ENCODE measurements around the gene LRRC56. TPM values are rescaled to one million over a fixed set of nuclear protein-coding genes. Genes with fewer than 3 reads are reported as not detected.

Gene LRRC56
- total and polyA plus RNA-seq, 9 of the 15 experiments (the other 6 are each of a cell fraction or from before 2014, with no cell fraction given) = 0.03 to 4.5 (median 1.0) TPM; not detected in 1

DNA sequence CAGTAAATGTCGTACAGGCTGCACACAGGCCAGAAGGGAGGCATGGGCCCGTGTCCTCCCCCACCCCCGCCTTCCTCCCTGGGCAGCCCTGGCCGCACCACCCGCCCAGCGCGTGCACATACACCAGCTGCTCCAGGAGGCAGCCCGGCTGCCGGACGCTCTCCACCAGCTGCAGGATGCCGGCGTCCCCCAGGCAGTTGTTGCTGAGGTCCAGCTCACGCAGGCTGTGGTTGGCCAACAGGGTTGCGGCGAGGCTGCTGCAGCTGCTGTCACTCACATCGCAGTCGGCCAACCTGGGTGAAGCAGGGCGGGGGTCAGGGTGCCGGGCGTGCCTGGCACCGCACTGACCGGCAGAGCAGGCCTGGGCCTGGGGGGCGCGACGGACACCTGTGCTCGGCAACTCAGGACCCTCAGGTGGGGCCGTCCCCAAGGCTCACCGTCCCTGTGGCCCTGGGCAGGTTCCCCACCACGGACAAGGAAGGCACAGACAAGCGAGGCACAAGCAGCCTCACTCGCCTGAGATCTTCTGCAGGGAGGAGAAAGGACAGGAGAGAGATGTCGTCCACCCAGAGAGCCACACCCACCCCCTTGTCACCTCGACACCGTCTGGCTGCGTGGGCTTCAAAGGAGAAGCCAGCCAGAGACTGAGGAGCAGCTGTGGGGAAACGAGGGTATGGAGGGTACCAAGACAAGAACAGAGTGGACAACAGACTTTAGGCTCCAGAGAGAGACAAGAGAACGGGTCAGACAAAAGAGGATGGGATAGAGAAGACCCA, 42.4 kb upstream of the LRRC56 start (continued):
- no peak for TF ChIP-seq MTA2 (IDR thresholded peaks at IDR 0.05; ENCODE audit: low read depth)
- TF ChIP-seq NCOA1 (IDR thresholded peaks at IDR 0.05; ENCODE audit: low read depth) = no peak
- no peak for TF ChIP-seq MCM7 (IDR thresholded peaks at IDR 0.05)
- TF ChIP-seq, protein P1, sequence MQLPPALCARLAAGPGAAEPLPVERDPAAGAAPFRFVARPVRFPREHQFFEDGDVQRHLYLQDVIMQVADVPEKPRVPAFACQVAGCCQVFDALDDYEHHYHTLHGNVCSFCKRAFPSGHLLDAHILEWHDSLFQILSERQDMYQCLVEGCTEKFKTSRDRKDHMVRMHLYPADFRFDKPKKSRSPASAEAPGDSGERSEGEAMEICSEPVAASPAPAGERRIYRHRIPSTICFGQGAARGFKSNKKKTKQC (CRISPR knock-in tag; IDR thresholded peaks at IDR 0.05) = no peak
- TF ChIP-seq PTTG1 (tag; IDR thresholded peaks at IDR 0.05; ENCODE audit: low read depth) = no peak
- no peak for TF ChIP-seq XRCC5 (IDR thresholded peaks at IDR 0.05; ENCODE audit: low read depth, low read length)
- no peak for TF ChIP-seq TAF9B (IDR thresholded peaks at IDR 0.05; ENCODE audit: partially characterized antibody)
- no peak for TF ChIP-seq TBL1XR1 (IDR thresholded peaks at IDR 0.05; ENCODE audit: low read length in 2 of 2)
- TF ChIP-seq MIER1 (IDR thresholded peaks at IDR 0.05; ENCODE audit: low read depth) = no peak
- TF ChIP-seq ILK (tag; IDR thresholded peaks at IDR 0.05; ENCODE audit: borderline replicate concordance, low read depth) = no peak
- no peak; the same call in 1 of the 2 replicates for TF ChIP-seq TGIF2 (CRISPR knock-in tag; IDR thresholded peaks at IDR 0.05)
- no peak for TF ChIP-seq THRAP3 (IDR thresholded peaks at IDR 0.05; ENCODE audit: borderline replicate concordance)
- no peak for TF ChIP-seq ILF3 (IDR thresholded peaks at IDR 0.05; ENCODE audit: borderline replicate concordance)
- no peak for TF ChIP-seq COPS2 (conservative IDR thresholded peaks at IDR 0.05)
- TF ChIP-seq SMAD2 (IDR thresholded peaks at IDR 0.05; ENCODE audit: low read depth, low read length) = no peak
- TF ChIP-seq FOS (IDR thresholded peaks at IDR 0.05; ENCODE audit: extremely low read depth, insufficient read length) = no peak
- no peak for TF ChIP-seq TCF15 (CRISPR knock-in tag; IDR thresholded peaks at IDR 0.05)
- peak; percentile 63 for TF ChIP-seq PKNOX1 (IDR thresholded peaks at IDR 0.05)
- TF ChIP-seq ZNF174 (CRISPR knock-in tag; IDR thresholded peaks at IDR 0.05) = no peak
- TF ChIP-seq MTA1 (IDR thresholded peaks at IDR 0.05; ENCODE audit: borderline replicate concordance) = no peak
- no peak for TF ChIP-seq SMAD3 (CRISPR knock-in tag; conservative IDR thresholded peaks at IDR 0.05)
- peak; percentile 77 for TF ChIP-seq POLR2G (IDR thresholded peaks at IDR 0.05; ENCODE audit: low read depth, low read length)
- TF ChIP-seq GTF2F1 (IDR thresholded peaks at IDR 0.05; ENCODE audit: low read depth, low read length) = no peak
- TF ChIP-seq, protein P2, sequence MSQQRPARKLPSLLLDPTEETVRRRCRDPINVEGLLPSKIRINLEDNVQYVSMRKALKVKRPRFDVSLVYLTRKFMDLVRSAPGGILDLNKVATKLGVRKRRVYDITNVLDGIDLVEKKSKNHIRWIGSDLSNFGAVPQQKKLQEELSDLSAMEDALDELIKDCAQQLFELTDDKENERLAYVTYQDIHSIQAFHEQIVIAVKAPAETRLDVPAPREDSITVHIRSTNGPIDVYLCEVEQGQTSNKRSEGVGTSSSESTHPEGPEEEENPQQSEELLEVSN (IDR thresholded peaks at IDR 0.05; ENCODE audit: borderline replicate concordance in 1 of 2, extremely low read depth in 1 of 2, insufficient read depth in 1 of 2, insufficient read length in 1 of 2, low read depth in 1 of 2, low read length in 1 of 2, poor library complexity in 1 of 2, severe bottlenecking in 1 of 2) = no peak
- no peak for TF ChIP-seq ZNF707 (CRISPR knock-in tag; conservative IDR thresholded peaks at IDR 0.05)
- no peak for TF ChIP-seq SRSF1 (IDR thresholded peaks at IDR 0.05; ENCODE audit: low read depth, low read length)
- TF ChIP-seq SNAPC5 (CRISPR knock-in tag; IDR thresholded peaks at IDR 0.05) = no peak
- 0 out of 2 replicates have a peak, but pooled peaks have one; percentile 46 for TF ChIP-seq POLR2A (conservative IDR thresholded peaks at IDR 0.05)
